ENCODE measurements around the gene CNN2.

Gene CNN2

DNA sequence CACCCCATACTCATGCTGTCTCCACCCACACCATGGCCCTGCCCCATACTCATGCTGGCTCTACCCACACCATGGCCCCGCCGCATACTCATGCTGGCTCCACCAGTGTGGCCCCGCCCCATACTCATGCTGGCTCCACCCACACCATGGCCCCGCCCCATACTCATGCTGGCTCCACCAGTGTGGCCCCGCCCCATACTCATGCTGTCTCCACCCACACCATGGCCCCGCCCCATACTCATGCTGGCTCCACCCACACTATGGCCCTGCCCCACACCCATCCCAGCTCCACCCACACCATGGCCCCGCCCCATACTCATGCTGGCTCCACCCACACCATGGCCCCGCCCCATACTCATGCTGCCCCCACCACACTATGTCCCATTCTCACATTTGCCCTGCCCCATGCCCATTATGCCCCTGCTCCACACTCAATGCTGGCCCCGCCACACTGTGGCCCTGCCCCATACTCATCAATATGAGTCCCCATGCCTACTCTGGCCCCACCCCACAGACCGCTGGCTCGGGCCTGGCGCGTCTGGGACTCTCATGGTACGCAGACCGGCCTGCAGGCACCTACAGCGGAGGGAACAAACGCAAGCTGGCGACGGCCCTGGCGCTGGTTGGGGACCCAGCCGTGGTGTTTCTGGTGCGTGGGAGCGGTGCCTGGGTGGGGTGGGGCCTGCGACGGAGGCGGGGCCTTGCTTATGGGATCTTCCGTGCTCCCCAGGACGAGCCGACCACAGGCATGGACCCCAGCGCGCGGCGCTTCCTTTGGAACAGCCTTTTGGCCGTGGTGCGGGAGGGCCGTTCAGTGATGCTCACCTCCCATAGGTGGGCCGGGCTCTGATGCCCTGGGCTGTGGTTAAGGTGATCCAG, 36.9 kb downstream of the CNN2 start:
- no peak overlapping the region for H3K27ac ChIP-seq (ENCODE audit: poor library complexity, severe bottlenecking)
- DNase-seq (ENCODE audit: low spot score) = no peak

GRCh38 chr19:1063909-1064660, 37.7 kb downstream of the CNN2 start:
- no peak for DNase-seq (ENCODE audit: low spot score)
- TF ChIP-seq CTCF (IDR thresholded peaks at IDR 0.05; ENCODE audit: poor library complexity, severe bottlenecking) = no peak
- Histone ChIP-seq H3K27ac (ENCODE audit: poor library complexity, severe bottlenecking) (peak overlapping the region; percentile 79), H3K27me3 (ENCODE audit: insufficient read depth, poor library complexity, severe bottlenecking) (no peaks in the 10 kb centered on the region), H3K36me3 (ENCODE audit: low read depth) (no peaks in the 10 kb centered on the region), H3K9me3 (ENCODE audit: severe bottlenecking) (no peaks in the 10 kb centered on the region), H3K4me1 (ENCODE audit: insufficient read depth, poor library complexity, severe bottlenecking) (peaks cover 17% of the 10 kb centered on the region), H3K4me3 (ENCODE audit: severe bottlenecking) (no peak overlapping the region)
- no peak for ATAC-seq (ENCODE audit: low read depth)

More for the DNA sequence above, 36.9 kb downstream of the CNN2 start:
- H3K4me3 ChIP-seq (ENCODE audit: severe bottlenecking) = no peak overlapping the region
- no peaks in the 10 kb centered on the region; the same call in 1 of the 2 replicates for H3K36me3 ChIP-seq (ENCODE audit: low read depth)
- no peaks in the 10 kb centered on the region for H3K27me3 ChIP-seq (ENCODE audit: insufficient read depth, poor library complexity, severe bottlenecking)
- no peaks in the 10 kb centered on the region for H3K9me3 ChIP-seq (ENCODE audit: severe bottlenecking)
- no peak for TF ChIP-seq CTCF (IDR thresholded peaks at IDR 0.05; ENCODE audit: poor library complexity, severe bottlenecking)
- peaks cover 17% of the 10 kb centered on the region for H3K4me1 ChIP-seq (ENCODE audit: insufficient read depth, poor library complexity, severe bottlenecking)
- no peak for ATAC-seq (ENCODE audit: low read depth)

- peak; percentile 75 for TF ChIP-seq CTCF (IDR thresholded peaks at IDR 0.05; ENCODE audit: poor library complexity, severe bottlenecking)
- Histone ChIP-seq H3K4me1 (ENCODE audit: insufficient read depth, poor library complexity, severe bottlenecking) (peaks cover 17% of the 10 kb centered on the region), H3K27ac (ENCODE audit: poor library complexity, severe bottlenecking) (peak overlapping the region; percentile 79), H3K27me3 (ENCODE audit: insufficient read depth, poor library complexity, severe bottlenecking) (no peaks in the 10 kb centered on the region), H3K9me3 (ENCODE audit: severe bottlenecking) (no peaks in the 10 kb centered on the region), H3K36me3 (ENCODE audit: low read depth) (no peaks in the 10 kb centered on the region), H3K4me3 (ENCODE audit: severe bottlenecking) (no peak overlapping the region)
- DNase-seq (ENCODE audit: low spot score) (no peak), ATAC-seq (ENCODE audit: low read depth) (peak; percentile 68)
Measured at GRCh38 chr19:1064661-1065605, 38.5 kb downstream of the CNN2 start.

DNA sequence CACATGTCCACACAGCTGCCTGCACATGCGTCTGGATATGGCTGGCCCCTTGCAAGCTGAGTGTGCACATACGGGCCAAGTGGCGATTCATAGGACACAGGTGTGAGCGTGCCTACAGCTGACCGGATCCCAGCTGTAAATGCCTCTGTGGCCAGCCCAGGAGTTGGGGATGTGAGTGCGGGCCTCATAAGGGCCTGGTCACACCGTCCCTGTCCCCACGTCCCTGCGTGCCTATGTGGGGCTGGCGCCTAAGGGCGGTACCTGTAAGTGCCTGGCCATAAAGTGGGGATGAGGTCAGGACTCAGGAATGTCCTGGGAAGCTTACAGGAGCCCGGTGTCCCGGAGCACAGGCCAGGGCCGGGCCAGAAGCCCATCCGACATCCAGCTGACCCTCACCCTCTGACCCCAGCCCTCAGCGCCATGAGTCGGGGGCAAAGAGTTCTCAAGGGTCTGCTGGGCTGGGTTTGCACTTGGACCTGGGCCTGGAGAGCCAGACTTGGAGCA, 39.2 kb downstream of the CNN2 start:
- H3K4me1 ChIP-seq (ENCODE audit: insufficient read depth, poor library complexity, severe bottlenecking) = peaks cover 17% of the 10 kb centered on the region
- peaks cover 2% of the 10 kb centered on the region for H3K27me3 ChIP-seq (ENCODE audit: insufficient read depth, poor library complexity, severe bottlenecking)
- TF ChIP-seq CTCF (IDR thresholded peaks at IDR 0.05; ENCODE audit: poor library complexity, severe bottlenecking) = no peak
- H3K4me3 ChIP-seq (ENCODE audit: severe bottlenecking) = no peak overlapping the region
- ATAC-seq (ENCODE audit: low read depth) (peak; percentile 59), DNase-seq (ENCODE audit: low spot score) (no peak)
- no peaks in the 10 kb centered on the region for H3K9me3 ChIP-seq (ENCODE audit: severe bottlenecking)
- peak overlapping the region; percentile 79 for H3K27ac ChIP-seq (ENCODE audit: poor library complexity, severe bottlenecking)
- H3K36me3 ChIP-seq (ENCODE audit: low read depth) = no peaks in the 10 kb centered on the region

All from RWPE2 (cell line).